Karpas-422 (cell line): ENCODE measurements around the gene AGAP4. TPM values are rescaled to one million over a fixed set of nuclear protein-coding genes. Genes with fewer than 3 reads are reported as not detected.
"Not testable (repeated sequence)": the region's sequence is repeated elsewhere in the genome, so short reads cannot be mapped to it uniquely, and the experiment has no call there.

ENCODE experiments used
- DNase-seq: peaks from one replicate; pipeline ENCODE4 v3.0.0-alpha.2; 2015
- H2AFZ ChIP-seq: fragments of 200-600 bp; sonication (generic); 2 replicates; pipeline ENCODE4 v1.6.1; 2014; ENCODE audit warnings: antibody characterized with exemption, low read length, mixed read lengths
- H3K27ac ChIP-seq: fragments of 200-600 bp; sonication (generic); 2 replicates; pipeline ENCODE4 v1.5.1; 2014; ENCODE audit warnings: mild to moderate bottlenecking, low read length, moderate library complexity
- H3K27me3 ChIP-seq: fragments of 200-600 bp; sonication (generic); 2 replicates; pipeline ENCODE4 v1.6.1; 2014; ENCODE audit warnings: low read length, mixed read lengths
- H3K36me3 ChIP-seq: fragments of 200-600 bp; sonication (generic); 2 replicates; pipeline ENCODE4 v1.6.1; 2014; ENCODE audit warnings: low read length, mixed read lengths; ENCODE audit not compliant: insufficient read depth
- H3K4me1 ChIP-seq: fragments of 200-600 bp; sonication (generic); 2 replicates; pipeline ENCODE4 v1.6.1; 2014; ENCODE audit warnings: mild to moderate bottlenecking, low read length, mixed read lengths
- H3K4me2 ChIP-seq: fragments of 200-600 bp; sonication (generic); 2 replicates; pipeline ENCODE4 v1.6.1; 2014; ENCODE audit warnings: low read length, low read depth, mild to moderate bottlenecking; ENCODE audit not compliant: poor library complexity, severe bottlenecking
- H3K4me3 ChIP-seq: fragments of 200-600 bp; sonication (generic); 2 replicates; pipeline ENCODE4 v1.5.1; 2014; ENCODE audit warnings: mild to moderate bottlenecking, antibody characterized with exemption, low read length, mixed read lengths
- H3K79me2 ChIP-seq: fragments of 200-600 bp; sonication (generic); 2 replicates; pipeline ENCODE4 v1.6.1; 2014; ENCODE audit warnings: mild to moderate bottlenecking, low read length, mixed read lengths
- H3K9ac ChIP-seq: fragments of 200-600 bp; sonication (generic); 2 replicates; pipeline ENCODE4 v1.6.0; 2014; ENCODE audit warnings: low read length
- H3K9me2 ChIP-seq: fragments of 200-600 bp; sonication (generic), shearing (Covaris generic); replicated peaks from 2 replicates; pipeline ENCODE4 v1.6.0; 2014; ENCODE audit warnings: mild to moderate bottlenecking, low read length, moderate library complexity; ENCODE audit not compliant: insufficient read depth
- H3K9me3 ChIP-seq: fragments of 300-700, 200-600 bp; sonication (generic); 2 replicates; pipeline ENCODE4 v1.6.1; 2014; ENCODE audit warnings: low read length, mixed read lengths
- H4K20me1 ChIP-seq: fragments of 200-600 bp; sonication (generic); 2 replicates; pipeline ENCODE4 v1.6.1; 2014; ENCODE audit warnings: mild to moderate bottlenecking, antibody characterized with exemption, low read length, low read depth; ENCODE audit not compliant: insufficient read depth
- total RNA-seq: library from RNA; depleted of rRNA; stranded (reverse); fragments of >200 nt; shearing (Covaris generic); gene quantifications from 2 replicates; pipeline ENCODE4 v1.2.3, GENCODE V29; 2014; ENCODE audit warnings: low replicate concordance

The AGAP4 gene
- total RNA-seq, 1 experiment from 2014 or later = 12.2 TPM

DNA sequence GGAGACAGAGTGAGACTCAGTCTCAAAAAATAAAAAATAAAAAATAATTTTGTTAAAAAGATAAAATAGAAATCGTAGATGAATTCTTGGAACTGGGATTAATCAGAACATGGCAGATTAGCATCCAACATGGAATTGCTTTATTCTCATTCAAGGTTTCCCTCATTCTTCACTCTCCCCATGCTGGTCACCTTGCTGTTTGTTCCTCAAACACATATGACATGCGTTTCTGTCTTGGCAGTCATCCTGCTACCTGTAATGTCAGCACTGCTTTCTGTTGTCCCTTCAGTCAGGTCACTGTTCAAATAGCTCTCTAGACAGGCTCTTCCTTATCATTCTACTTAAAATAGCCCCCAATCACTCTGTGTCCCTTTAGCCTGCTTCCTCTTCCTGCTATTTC is 24.4 kb downstream of the AGAP4 start:
- DNase-seq, H2AFZ ChIP-seq: not testable (repeated sequence)

GRCh38 chr10:45820107-45820830 is 27.0 kb downstream of the AGAP4 start:
- H3K36me3 ChIP-seq, H3K4me1 ChIP-seq, H3K4me2 ChIP-seq, H3K79me2 ChIP-seq, H3K27ac ChIP-seq, H3K9me3 ChIP-seq, H3K9me2 ChIP-seq, H3K27me3 ChIP-seq, DNase-seq, H2AFZ ChIP-seq, H3K4me3 ChIP-seq, H4K20me1 ChIP-seq, H3K9ac ChIP-seq: not testable (repeated sequence)

More for the DNA sequence above, 24.4 kb downstream of the AGAP4 start:
- H4K20me1 ChIP-seq, H3K27me3 ChIP-seq, H3K79me2 ChIP-seq, H3K9ac ChIP-seq, H3K36me3 ChIP-seq, H3K9me2 ChIP-seq, H3K9me3 ChIP-seq, H3K4me3 ChIP-seq, H3K4me2 ChIP-seq, H3K4me1 ChIP-seq, H3K27ac ChIP-seq: not testable (repeated sequence)

DNA sequence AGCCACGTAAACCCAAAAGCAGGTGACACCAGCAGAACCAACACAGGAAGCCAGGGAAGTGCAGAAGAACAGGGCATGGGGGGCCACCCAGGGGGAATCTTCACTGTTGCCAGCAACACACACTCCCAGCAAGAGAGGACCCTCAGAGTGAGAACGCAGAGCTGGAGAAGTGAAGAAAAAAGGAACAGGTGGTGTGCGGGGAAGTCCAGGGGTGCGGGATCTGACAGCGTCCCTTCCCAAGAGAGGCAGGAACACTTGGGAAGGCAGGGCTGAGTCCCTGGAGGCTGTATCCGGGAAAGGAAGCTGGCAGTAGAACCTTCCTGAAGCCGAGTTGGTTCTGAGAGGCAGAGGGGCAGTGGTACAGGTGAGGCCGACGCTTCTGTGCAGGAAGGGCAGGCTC is 27.7 kb downstream of the AGAP4 start:
- DNase-seq = no peak
- H3K4me1 ChIP-seq = no peaks in the 10 kb centered on the region
- H3K9me3 ChIP-seq = no peaks in the 10 kb centered on the region
- H3K36me3 ChIP-seq = no peaks in the 10 kb centered on the region
- no peak overlapping the region for H3K4me3 ChIP-seq
- H4K20me1 ChIP-seq = no peaks in the 10 kb centered on the region
- no peak overlapping the region for H2AFZ ChIP-seq
- H3K9ac ChIP-seq = no peak overlapping the region
- H3K27me3 ChIP-seq = no peaks in the 10 kb centered on the region
- no peak overlapping the region for H3K4me2 ChIP-seq
- no peaks in the 10 kb centered on the region for H3K9me2 ChIP-seq
- no peak overlapping the region for H3K27ac ChIP-seq
- H3K79me2 ChIP-seq = no peaks in the 10 kb centered on the region

DNA sequence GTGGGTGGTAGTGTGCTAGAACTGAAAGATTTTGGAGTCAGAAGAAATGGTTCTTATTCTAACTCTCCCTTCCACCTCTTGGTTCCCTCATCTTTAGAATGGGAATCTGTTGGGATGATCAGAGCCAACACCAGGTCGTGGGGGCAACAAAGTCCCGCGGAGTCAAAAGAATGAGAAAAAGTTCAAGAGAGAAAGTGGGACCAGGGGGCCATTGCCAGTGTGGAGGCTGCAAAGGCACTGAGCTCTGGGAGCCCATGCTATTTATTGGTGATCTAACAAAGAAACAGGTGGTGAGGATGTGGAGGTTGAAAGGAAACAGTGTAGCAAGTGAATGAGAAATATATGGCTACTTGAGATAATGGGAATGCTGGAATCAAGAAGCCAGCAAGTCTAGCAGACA is 29.4 kb downstream of the AGAP4 start:
- no peaks in the 10 kb centered on the region for H3K27me3 ChIP-seq
- no peak for DNase-seq
- H3K9me3 ChIP-seq = no peaks in the 10 kb centered on the region
- no peaks in the 10 kb centered on the region for H3K79me2 ChIP-seq
- H3K4me2 ChIP-seq = no peak overlapping the region
- no peaks in the 10 kb centered on the region for H3K36me3 ChIP-seq
- no peak overlapping the region for H3K9ac ChIP-seq
- no peak overlapping the region for H2AFZ ChIP-seq
- no peak overlapping the region for H3K4me3 ChIP-seq
- no peaks in the 10 kb centered on the region for H3K4me1 ChIP-seq
- H4K20me1 ChIP-seq = no peaks in the 10 kb centered on the region
- no peaks in the 10 kb centered on the region for H3K9me2 ChIP-seq
- no peak overlapping the region for H3K27ac ChIP-seq

DNA sequence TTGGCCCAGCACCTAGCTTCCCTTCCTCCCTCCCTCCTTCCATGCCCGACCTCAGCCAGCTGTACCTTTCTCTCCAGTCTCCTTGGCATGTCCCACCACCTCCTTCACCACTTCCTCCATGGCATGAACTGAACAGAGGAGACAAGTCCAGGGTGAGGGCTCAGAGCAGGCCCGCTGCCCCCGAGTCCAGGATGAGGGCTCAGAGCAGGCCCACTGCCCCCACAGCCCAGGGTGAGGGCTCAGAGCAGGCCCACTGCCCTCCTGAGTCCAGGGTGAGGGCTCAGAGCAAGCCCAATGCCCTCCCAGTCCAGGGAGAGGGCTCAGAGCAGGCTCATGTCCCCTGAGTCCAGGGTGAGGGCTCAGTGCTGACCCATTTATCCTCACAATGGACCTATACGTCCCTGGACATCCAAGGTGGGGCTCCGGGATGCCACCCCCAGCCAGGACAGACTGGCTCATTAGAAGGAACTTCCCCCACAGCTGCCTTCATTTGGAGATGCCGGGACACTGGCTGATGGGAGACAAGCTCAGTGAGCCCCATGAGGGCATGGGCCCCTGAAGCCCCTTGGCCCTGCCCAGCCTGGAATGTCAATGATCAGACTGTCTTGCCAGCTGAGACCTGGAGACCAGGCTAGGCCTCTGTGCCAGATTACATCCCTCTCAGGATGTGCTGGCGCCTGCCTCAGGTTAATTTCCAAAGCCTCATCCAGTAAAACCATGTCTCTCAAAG is 30.0 kb downstream of the AGAP4 start:
- Histone ChIP-seq H3K4me2 (no peak overlapping the region), H3K4me3 (no peak overlapping the region), H3K36me3 (no peaks in the 10 kb centered on the region), H3K79me2 (no peaks in the 10 kb centered on the region), H3K4me1 (no peaks in the 10 kb centered on the region), H3K9ac (no peak overlapping the region), H2AFZ (no peak overlapping the region), H3K27ac (no peak overlapping the region), H3K9me3 (no peaks in the 10 kb centered on the region), H3K27me3 (no peaks in the 10 kb centered on the region), H3K9me2 (no peaks in the 10 kb centered on the region), H4K20me1 (no peaks in the 10 kb centered on the region)
- no peak for DNase-seq

DNA sequence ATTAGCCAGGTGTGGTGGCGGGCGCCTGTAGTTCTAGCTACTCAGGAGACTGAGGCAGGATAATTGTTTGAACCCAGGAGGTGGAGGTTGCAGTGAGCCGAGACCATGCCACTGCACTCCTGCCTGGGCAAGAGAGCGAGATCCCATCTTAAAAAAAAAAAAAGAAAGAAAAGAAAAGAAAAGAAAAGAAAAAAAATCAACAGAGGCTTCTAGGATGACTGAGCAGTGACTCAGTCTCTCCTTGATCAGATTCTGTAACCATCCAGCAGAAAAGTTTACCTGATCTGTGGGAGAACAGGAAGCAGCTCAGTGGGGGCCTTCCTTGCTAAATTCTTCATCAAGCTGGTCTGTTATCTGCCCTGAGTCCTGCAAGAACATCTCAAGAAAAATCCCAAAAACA is 33.2 kb downstream of the AGAP4 start:
- H2AFZ ChIP-seq, DNase-seq, H4K20me1 ChIP-seq: not testable (repeated sequence)

GRCh38 chr10:45812959-45813358 is 34.3 kb downstream of the AGAP4 start:
- H2AFZ ChIP-seq, DNase-seq, H3K79me2 ChIP-seq, H3K4me3 ChIP-seq, H3K27ac ChIP-seq, H3K36me3 ChIP-seq, H3K9ac ChIP-seq, H3K27me3 ChIP-seq, H3K4me1 ChIP-seq, H3K9me3 ChIP-seq, H4K20me1 ChIP-seq, H3K4me2 ChIP-seq, H3K9me2 ChIP-seq: not testable (repeated sequence)

More for the DNA sequence above, 33.2 kb downstream of the AGAP4 start:
- H3K4me2 ChIP-seq, H3K4me3 ChIP-seq, H3K36me3 ChIP-seq, H3K4me1 ChIP-seq, H3K79me2 ChIP-seq, H3K27me3 ChIP-seq, H3K9ac ChIP-seq, H3K27ac ChIP-seq, H3K9me3 ChIP-seq, H3K9me2 ChIP-seq: not testable (repeated sequence)

DNA sequence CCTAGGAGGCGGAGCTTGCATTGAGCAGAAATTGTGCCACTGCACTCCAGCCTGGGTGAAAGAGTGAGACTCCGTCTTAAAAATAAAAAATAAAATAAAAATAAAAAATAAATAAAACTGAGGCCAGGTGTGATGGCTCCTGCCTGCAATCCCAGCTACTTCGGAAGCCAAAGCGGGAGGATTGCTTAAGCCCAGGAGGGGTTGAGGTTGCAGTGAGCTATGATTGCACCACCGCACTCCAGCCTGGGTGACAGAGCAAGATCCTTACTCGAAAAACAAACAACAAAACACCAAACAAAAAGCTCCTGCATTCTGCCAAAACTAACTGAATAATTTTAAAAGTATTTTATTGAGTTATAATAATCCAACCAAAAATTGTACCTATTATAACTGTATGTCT is 36.2 kb downstream of the AGAP4 start:
- Histone ChIP-seq H4K20me1 (no peaks in the 10 kb centered on the region), H3K36me3 (no peaks in the 10 kb centered on the region), H3K27ac (no peak overlapping the region), H3K79me2 (no peaks in the 10 kb centered on the region), H3K27me3 (no peaks in the 10 kb centered on the region), H3K9me2 (no peaks in the 10 kb centered on the region), H3K9me3 (no peaks in the 10 kb centered on the region), H3K4me3 (no peak overlapping the region), H3K9ac (no peak overlapping the region), H3K4me2 (no peak overlapping the region), H2AFZ (no peak overlapping the region), H3K4me1 (peaks cover 4% of the 10 kb centered on the region; the same call in 1 of the 2 replicates)
- no peak for DNase-seq
